Measurements from ENCODE around the gene PES1.

DNA sequence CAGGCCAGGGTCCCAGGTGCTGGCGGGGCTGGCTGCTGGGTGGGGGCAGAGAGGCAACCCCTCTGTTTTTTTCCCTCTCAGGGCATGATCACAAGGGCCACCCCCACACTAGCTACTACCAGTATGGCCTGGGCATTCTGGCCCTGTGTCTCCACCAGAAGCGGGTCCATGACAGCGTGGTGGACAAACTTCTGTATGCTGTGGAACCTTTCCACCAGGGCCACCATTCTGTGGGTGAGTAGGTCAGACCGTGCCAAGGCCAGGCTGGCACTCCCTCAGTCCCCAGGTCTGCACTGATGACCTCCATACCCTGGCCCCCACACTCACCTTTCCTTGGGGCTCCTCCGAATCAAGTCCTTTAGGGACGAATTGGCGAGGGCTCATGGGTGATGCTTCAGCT is 22.6 kb upstream of the PES1 start:
- TF ChIP-seq, protein P1, sequence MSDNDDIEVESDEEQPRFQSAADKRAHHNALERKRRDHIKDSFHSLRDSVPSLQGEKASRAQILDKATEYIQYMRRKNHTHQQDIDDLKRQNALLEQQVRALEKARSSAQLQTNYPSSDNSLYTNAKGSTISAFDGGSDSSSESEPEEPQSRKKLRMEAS (IDR thresholded peaks at IDR 0.05; ENCODE audit: insufficient read depth, insufficient read length), result no peak
- TF ChIP-seq MYC (IDR thresholded peaks at IDR 0.05; ENCODE audit: low read depth, low read length), result no peak
- TF ChIP-seq POLR2AphosphoS5 (IDR thresholded peaks at IDR 0.05; ENCODE audit: insufficient read depth, low read depth, low read length), result no peak
- TF ChIP-seq, protein P2, sequence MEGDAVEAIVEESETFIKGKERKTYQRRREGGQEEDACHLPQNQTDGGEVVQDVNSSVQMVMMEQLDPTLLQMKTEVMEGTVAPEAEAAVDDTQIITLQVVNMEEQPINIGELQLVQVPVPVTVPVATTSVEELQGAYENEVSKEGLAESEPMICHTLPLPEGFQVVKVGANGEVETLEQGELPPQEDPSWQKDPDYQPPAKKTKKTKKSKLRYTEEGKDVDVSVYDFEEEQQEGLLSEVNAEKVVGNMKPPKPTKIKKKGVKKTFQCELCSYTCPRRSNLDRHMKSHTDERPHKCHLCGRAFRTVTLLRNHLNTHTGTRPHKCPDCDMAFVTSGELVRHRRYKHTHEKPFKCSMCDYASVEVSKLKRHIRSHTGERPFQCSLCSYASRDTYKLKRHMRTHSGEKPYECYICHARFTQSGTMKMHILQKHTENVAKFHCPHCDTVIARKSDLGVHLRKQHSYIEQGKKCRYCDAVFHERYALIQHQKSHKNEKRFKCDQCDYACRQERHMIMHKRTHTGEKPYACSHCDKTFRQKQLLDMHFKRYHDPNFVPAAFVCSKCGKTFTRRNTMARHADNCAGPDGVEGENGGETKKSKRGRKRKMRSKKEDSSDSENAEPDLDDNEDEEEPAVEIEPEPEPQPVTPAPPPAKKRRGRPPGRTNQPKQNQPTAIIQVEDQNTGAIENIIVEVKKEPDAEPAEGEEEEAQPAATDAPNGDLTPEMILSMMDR (IDR thresholded peaks at IDR 0.05; ENCODE audit: extremely low read depth in 1 of 2, insufficient read depth in 1 of 2, low read depth in 1 of 2, low read length in 2 of 2), result no peak
- no peak for TF ChIP-seq EZH2 (IDR thresholded peaks at IDR 0.05; ENCODE audit: borderline replicate concordance, low read depth, low read length, severe bottlenecking)
- TF ChIP-seq POLR2A (IDR thresholded peaks at IDR 0.05; ENCODE audit: low read depth, low read length), result no peak
- no peak for TF ChIP-seq JUN (IDR thresholded peaks at IDR 0.05; ENCODE audit: borderline replicate concordance, insufficient read depth, insufficient read length, low read depth)
- no peak for TF ChIP-seq GATA2 (IDR thresholded peaks at IDR 0.05; ENCODE audit: insufficient read depth, insufficient read length, low read depth, low read length)

All from endothelial cell of umbilical vein (primary cell).